GM12892 (cell line): ENCODE results near the gene SPTBN1.

Experiments
- POLR2A ChIP-seq: IDR thresholded peaks from 2 replicates; pipeline ENCODE4 v1.6.1; 2011; ENCODE audit warnings: low read depth, low read length, control low read depth
- POLR2AphosphoS5 ChIP-seq: IDR thresholded peaks from 2 replicates; pipeline ENCODE4 v1.6.1; 2011; ENCODE audit warnings: low read depth, low read length, control low read depth
- TAF1 ChIP-seq: IDR thresholded peaks from 2 replicates; pipeline ENCODE4 v1.6.1; 2011; ENCODE audit warnings: low read depth, mild to moderate bottlenecking, control low read depth, low read length, borderline replicate concordance

DNA sequence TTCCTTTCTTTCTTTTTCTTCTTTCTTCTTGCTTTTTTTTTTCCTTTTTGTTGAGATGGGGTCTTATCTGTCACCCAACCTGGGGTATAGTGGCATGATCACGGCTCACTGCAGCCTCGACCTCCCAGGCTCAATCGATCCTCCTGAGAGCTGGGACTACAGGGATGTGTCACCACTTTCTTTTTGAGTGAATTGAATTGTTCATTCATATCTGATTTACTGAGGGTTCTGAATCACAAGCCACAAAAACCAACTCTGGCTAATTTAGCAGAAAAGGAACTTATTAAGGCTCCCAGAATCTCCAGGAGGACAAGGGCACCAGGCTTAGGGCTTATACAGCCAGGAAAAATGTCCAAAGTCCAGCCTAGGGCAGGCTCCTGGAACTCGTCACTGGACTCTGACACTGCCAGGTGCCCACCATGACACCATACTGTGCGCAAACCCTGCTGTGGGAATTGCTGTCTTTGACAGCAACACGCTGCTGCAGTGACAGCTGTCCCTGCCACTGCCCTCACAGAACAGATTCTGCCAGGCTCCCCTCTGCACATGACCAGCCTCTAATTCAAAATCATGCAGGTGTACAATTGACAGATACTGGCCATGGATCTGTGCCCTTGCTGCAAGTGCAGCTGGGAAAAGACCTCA is 224.4 kb downstream of the SPTBN1 start:
- no peak for TF ChIP-seq POLR2A
- TF ChIP-seq POLR2AphosphoS5, result no peak
- TF ChIP-seq TAF1, result no peak
